Measurements from ENCODE around the gene ENKUR. TPM values are rescaled to one million over a fixed set of nuclear protein-coding genes. Genes with fewer than 3 reads are reported as not detected.
A peak's percentile ranks its signal among the peaks of the same experiment; 100 is the strongest.

ENKUR gene
- not detected for total RNA-seq

- WGBS, 2 donors: 1% methylated on average over 16 of the region's 16 CpGs
- DNase-seq (ENCODE audit: low spot score in 2 of 2): peak; percentile 86 to 96
Measured at GRCh38 chr10:25015828-25016375, at the start of gene ENKUR. ENKUR (minus strand) TSS chr10:25016158; CDS start chr10:25015936, 222 bp downstream.

GRCh38 chr10:25064401-25064800 lies 48.4 kb upstream of the ENKUR start:
- WGBS, 2 donors: 87 to 94% methylated on average over 2 of the region's 2 CpGs
- intact Hi-C loops (cut with DNase I; ENCODE audit: low total_unique reads): no loop called here
- DNase-seq (ENCODE audit: low spot score in 2 of 2): no peak
- TF ChIP-seq CTCF (IDR thresholded peaks at IDR 0.05) (no peak), POLR2A (IDR thresholded peaks at IDR 0.05) (no peak)
- no peak overlapping the region for H3K4me3 ChIP-seq (ENCODE audit: low read depth, poor library complexity, severe bottlenecking)

More at GRCh38 chr10:25015828-25016375, at the start of gene ENKUR:
- intact Hi-C loops (cut with DNase I; ENCODE audit: low total_unique reads): no loop called here
- peak within 1 kb of the TSS; percentile 48 for H3K4me3 ChIP-seq (ENCODE audit: low read depth, poor library complexity, severe bottlenecking)
- no peak for TF ChIP-seq POLR2A (IDR thresholded peaks at IDR 0.05)
- no peak for TF ChIP-seq CTCF (IDR thresholded peaks at IDR 0.05)

- intact Hi-C loops (cut with DNase I; ENCODE audit: low total_unique reads): no loop called here
- DNase-seq (ENCODE audit: low spot score in 2 of 2): peak in 1 of 2 donors; percentile 52
- TF ChIP-seq CTCF (IDR thresholded peaks at IDR 0.05) (no peak), POLR2A (IDR thresholded peaks at IDR 0.05) (no peak)
- no peak overlapping the region for H3K4me3 ChIP-seq (ENCODE audit: low read depth, poor library complexity, severe bottlenecking)
- WGBS, 2 donors: 94 to 95% methylated on average over 8 of the region's 8 CpGs
Measured at GRCh38 chr10:25063644-25064043, 47.7 kb upstream of the ENKUR start.

GRCh38 chr10:25063157-25063556 lies 47.2 kb upstream of the ENKUR start:
- peak in 1 of 2 donors; percentile 21 for DNase-seq (ENCODE audit: low spot score in 2 of 2)
- intact Hi-C loops (cut with DNase I; ENCODE audit: low total_unique reads): no loop called here
- H3K4me3 ChIP-seq (ENCODE audit: low read depth, poor library complexity, severe bottlenecking): no peak overlapping the region
- TF ChIP-seq POLR2A (IDR thresholded peaks at IDR 0.05) (no peak), CTCF (IDR thresholded peaks at IDR 0.05) (no peak)
- WGBS, 2 donors: 100% methylated on average over 1 of the region's 1 CpG

- TF ChIP-seq CTCF (IDR thresholded peaks at IDR 0.05): no peak
- TF ChIP-seq POLR2A (IDR thresholded peaks at IDR 0.05): no peak
- intact Hi-C loops (cut with DNase I; ENCODE audit: low total_unique reads): no loop called here
- WGBS, 2 donors: 65 to 69% methylated on average over 11 of the region's 11 CpGs
- no peak overlapping the region for H3K4me3 ChIP-seq (ENCODE audit: low read depth, poor library complexity, severe bottlenecking)
- no peak for DNase-seq (ENCODE audit: low spot score in 2 of 2)
Measured at GRCh38 chr10:25061711-25062449, 45.9 kb upstream of the ENKUR start.

Measured in lower leg skin (tissue), 4 donors.